ENCODE measurements around the gene IQSEC1. TPM values are rescaled to one million over a fixed set of nuclear protein-coding genes. Genes with fewer than 3 reads are reported as not detected.

IQSEC1 gene
- total RNA-seq, 1 donor from 2014 or later, result 41.7 TPM

- Mint-ChIP-seq H3K27me3 (ENCODE audit: low read depth) (peaks cover 35% of the 10 kb centered on the region), H3K4me3 (no peak overlapping the region), H3K27ac (no peak overlapping the region), H3K36me3 (no peaks in the 10 kb centered on the region), H3K9me3 (no peaks in the 10 kb centered on the region), H3K4me1 (no peaks in the 10 kb centered on the region)
- TF ChIP-seq, protein P1, sequence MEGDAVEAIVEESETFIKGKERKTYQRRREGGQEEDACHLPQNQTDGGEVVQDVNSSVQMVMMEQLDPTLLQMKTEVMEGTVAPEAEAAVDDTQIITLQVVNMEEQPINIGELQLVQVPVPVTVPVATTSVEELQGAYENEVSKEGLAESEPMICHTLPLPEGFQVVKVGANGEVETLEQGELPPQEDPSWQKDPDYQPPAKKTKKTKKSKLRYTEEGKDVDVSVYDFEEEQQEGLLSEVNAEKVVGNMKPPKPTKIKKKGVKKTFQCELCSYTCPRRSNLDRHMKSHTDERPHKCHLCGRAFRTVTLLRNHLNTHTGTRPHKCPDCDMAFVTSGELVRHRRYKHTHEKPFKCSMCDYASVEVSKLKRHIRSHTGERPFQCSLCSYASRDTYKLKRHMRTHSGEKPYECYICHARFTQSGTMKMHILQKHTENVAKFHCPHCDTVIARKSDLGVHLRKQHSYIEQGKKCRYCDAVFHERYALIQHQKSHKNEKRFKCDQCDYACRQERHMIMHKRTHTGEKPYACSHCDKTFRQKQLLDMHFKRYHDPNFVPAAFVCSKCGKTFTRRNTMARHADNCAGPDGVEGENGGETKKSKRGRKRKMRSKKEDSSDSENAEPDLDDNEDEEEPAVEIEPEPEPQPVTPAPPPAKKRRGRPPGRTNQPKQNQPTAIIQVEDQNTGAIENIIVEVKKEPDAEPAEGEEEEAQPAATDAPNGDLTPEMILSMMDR (IDR thresholded peaks at IDR 0.05; ENCODE audit: unreplicated experiment), result no peak
- DNase-seq (ENCODE audit: low spot score in 2 of 2, unreplicated experiment in 2 of 2), result no peak
Measured at GRCh38 chr3:13080591-13080990, 7.4 kb upstream of the IQSEC1 start.

- TF ChIP-seq, protein P1 (IDR thresholded peaks at IDR 0.05; ENCODE audit: unreplicated experiment), result no peak
- Mint-ChIP-seq H3K36me3 (no peaks in the 10 kb centered on the region), H3K27ac (no peak overlapping the region), H3K27me3 (ENCODE audit: low read depth) (peaks cover 41% of the 10 kb centered on the region), H3K4me3 (no peak overlapping the region), H3K9me3 (no peaks in the 10 kb centered on the region), H3K4me1 (no peaks in the 10 kb centered on the region)
- DNase-seq (ENCODE audit: low spot score in 2 of 2, unreplicated experiment in 2 of 2), result no peak
Measured at GRCh38 chr3:13080026-13080425, 6.8 kb upstream of the IQSEC1 start.

GRCh38 chr3:13079510-13079909 lies 6.3 kb upstream of the IQSEC1 start:
- no peak overlapping the region for H3K27ac Mint-ChIP-seq
- H3K4me3 Mint-ChIP-seq, result no peak overlapping the region
- TF ChIP-seq, protein P1 (IDR thresholded peaks at IDR 0.05; ENCODE audit: unreplicated experiment), result no peak
- H3K4me1 Mint-ChIP-seq, result no peaks in the 10 kb centered on the region
- H3K36me3 Mint-ChIP-seq, result no peaks in the 10 kb centered on the region
- H3K9me3 Mint-ChIP-seq, result no peaks in the 10 kb centered on the region
- no peak for DNase-seq (ENCODE audit: low spot score in 2 of 2, unreplicated experiment in 2 of 2)
- H3K27me3 Mint-ChIP-seq (ENCODE audit: low read depth), result peaks cover 46% of the 10 kb centered on the region

GRCh38 chr3:13079051-13079450 lies 5.8 kb upstream of the IQSEC1 start:
- no peak for DNase-seq (ENCODE audit: low spot score in 2 of 2, unreplicated experiment in 2 of 2)
- Mint-ChIP-seq H3K4me3 (no peak overlapping the region), H3K36me3 (no peaks in the 10 kb centered on the region), H3K4me1 (no peaks in the 10 kb centered on the region), H3K27ac (no peak overlapping the region), H3K27me3 (ENCODE audit: low read depth) (peaks cover 51% of the 10 kb centered on the region), H3K9me3 (no peaks in the 10 kb centered on the region)
- TF ChIP-seq, protein P1 (IDR thresholded peaks at IDR 0.05; ENCODE audit: unreplicated experiment), result no peak

- Mint-ChIP-seq H3K9me3 (no peaks in the 10 kb centered on the region), H3K27me3 (ENCODE audit: low read depth) (peaks cover 57% of the 10 kb centered on the region), H3K4me1 (no peaks in the 10 kb centered on the region), H3K27ac (no peak overlapping the region), H3K4me3 (no peak overlapping the region), H3K36me3 (no peaks in the 10 kb centered on the region)
- TF ChIP-seq, protein P1 (IDR thresholded peaks at IDR 0.05; ENCODE audit: unreplicated experiment), result no peak
- no peak for DNase-seq (ENCODE audit: low spot score in 2 of 2, unreplicated experiment in 2 of 2)
Measured at GRCh38 chr3:13078163-13078905, 5.1 kb upstream of the IQSEC1 start.

Measured in mesothelial cell of epicardium (in vitro differentiated cells).